Stimulated activated CD8-positive, alpha-beta memory T cell treated with anti-CD3 and anti-CD28 coated beads, Interleukin-4, amount 100 ng/mL, for 48 hours (primary cell): Measurements from ENCODE around the gene ASTN1.

ENCODE experiments used
- DNase-seq: peaks from one replicate; pipeline ENCODE4 v3.0.0-alpha.2; 2020

The ASTN1 gene

GRCh38 chr1:176864211-176864610, 300.3 kb downstream of the ASTN1 start:
- DNase-seq: no peak

- DNase-seq: no peak
Measured at GRCh38 chr1:176863613-176864012, 300.9 kb downstream of the ASTN1 start.

GRCh38 chr1:176858433-176858916, 306.0 kb downstream of the ASTN1 start:
- no peak for DNase-seq

- DNase-seq: no peak
Measured at GRCh38 chr1:176857632-176858031, 306.9 kb downstream of the ASTN1 start.

GRCh38 chr1:176854758-176855745, 309.5 kb downstream of the ASTN1 start:
- DNase-seq: no peak

DNA sequence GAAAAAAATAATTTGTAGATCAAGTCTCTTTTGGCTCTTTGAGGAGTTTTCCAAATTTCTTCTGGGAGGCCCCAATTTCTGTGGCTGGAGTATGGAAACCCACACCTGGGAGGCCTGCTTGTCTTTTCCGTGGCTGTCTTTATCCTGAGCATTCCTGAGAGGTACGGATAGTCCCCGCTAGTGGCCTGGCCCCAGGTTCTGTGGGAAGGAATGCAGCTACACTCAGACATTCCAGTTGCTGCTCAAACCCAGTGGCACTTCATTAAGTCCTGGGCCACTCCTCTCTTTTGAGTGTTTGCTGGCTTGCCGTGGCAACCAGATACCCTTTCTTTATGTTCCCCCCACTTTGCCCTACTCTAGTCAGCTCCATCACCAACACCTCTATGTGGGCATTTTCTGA, 310.4 kb downstream of the ASTN1 start:
- DNase-seq: no peak

DNA sequence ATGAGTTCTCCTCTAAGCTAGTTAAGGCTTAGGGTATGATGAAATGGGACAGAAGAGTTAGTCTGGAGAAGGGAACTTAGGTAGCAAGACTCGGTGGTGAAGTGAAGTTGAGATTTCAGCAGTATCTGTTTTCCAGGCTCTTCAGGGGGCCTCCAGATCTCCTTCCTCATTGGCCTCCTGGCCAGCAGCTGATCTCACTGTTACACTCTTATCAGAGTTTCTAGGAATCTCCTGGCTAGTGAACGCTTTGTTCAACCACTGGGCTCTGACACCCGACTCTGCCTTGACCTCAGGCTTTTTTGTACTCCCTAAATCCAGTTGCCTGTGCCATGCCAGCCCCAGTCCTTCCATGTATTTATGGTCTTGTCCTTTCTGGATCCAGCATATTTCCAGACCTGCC, 311.0 kb downstream of the ASTN1 start:
- DNase-seq: no peak

GRCh38 chr1:176852124-176852523, 312.4 kb downstream of the ASTN1 start:
- DNase-seq: no peak

- no peak for DNase-seq
Measured at GRCh38 chr1:176850871-176851270, 313.6 kb downstream of the ASTN1 start.

GRCh38 chr1:176849281-176849680, 315.2 kb downstream of the ASTN1 start:
- DNase-seq: no peak

DNA sequence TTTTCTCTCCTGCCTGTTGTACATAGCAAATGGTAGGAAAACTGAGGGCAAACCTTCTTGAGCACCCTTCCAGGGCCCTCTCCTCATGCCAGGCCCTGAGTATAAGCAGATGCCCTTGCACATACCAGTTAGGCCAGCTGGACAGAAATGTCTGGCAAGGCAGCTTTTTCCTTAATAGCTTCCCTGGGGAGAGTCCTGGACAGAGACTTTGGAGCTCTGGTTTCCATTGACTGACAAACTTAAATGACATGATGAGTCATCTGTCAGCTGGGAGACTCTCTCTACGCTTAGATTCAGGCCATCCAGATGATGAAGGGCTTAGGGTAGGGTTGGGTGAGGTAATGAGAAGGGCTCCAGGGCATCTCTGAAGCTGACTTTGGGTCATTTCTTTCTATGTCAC, 317.5 kb downstream of the ASTN1 start:
- no peak for DNase-seq

DNA sequence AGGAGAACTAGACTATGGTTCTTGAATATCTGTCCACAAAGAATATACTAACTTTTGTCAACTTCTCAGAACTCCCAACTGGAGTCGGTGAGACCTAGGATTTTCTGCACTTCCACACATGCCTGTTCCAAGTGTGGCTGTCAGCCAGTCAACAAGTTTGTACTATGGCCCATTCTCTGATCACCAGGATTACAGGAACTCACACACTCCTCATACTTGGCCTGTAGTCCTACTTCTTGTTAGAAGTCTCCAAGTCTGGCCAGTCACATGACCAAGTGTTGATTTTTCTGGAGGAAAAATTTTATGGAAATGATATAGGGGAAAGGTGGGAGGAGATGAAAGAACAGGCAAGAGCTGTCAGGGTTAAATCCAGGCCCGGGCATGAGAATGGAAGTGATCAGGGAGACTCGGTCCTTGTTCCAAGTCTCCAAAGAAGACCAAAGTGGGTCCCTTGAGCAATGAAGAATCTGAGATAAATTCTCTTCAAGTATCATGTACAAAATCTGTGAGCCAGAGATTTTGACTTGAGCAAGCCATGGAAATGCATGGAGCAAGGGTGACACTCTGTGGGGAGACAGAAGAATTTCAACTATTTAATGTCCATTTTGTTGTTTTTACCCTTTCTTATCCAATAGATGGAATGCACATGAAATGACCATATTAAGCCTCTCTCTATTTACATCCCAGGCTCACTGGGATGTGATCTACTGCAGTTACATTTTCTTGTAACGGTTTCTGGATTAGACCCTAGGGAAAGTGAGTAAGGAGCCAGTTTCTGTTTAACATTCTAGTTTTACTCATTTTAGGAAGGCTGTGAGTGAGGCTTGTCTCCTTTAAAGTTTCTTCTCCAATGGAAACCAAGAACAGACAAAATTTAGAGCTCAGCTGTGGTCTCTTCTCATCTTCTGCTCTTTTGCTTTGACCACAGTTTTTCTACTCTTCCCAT, 320.9 kb downstream of the ASTN1 start:
- no peak for DNase-seq

DNA sequence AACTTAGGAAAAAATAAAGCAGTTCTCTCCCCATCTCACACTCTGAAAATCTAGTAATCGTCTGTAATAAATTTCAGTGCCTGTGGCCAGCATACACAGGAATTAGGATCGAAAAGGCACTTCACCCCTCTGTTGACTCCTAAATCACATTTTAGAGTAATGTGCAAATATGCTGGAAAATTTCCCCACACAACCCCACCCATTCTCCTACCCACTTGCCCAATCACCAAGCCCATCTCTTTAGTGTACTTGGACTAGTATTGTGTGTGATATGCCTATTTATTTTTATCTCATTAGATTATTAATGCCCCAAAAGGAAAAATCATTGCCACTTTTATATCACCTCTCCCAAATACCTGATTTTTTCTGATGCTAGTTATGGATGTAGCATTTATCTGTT, 323.3 kb downstream of the ASTN1 start:
- DNase-seq: no peak

DNA sequence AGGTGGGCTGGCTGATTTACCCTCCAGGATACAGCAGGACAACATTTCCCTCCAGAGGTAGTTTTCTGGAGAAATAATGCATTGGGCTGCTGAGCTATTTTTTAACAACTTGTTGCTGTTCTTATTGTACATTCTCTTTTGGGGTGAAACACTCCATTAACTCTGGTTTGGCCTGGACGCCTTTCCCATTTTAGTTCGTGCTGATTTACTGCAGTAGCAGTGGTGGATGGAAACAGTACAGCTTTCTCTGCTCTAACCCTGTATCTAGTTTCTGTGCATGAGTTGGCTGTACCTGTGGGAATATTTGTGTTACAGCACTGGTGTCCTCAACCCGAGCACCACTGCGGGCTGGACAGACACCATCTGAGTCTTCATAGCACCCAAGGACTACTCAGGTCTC, 325.3 kb downstream of the ASTN1 start:
- no peak for DNase-seq

DNA sequence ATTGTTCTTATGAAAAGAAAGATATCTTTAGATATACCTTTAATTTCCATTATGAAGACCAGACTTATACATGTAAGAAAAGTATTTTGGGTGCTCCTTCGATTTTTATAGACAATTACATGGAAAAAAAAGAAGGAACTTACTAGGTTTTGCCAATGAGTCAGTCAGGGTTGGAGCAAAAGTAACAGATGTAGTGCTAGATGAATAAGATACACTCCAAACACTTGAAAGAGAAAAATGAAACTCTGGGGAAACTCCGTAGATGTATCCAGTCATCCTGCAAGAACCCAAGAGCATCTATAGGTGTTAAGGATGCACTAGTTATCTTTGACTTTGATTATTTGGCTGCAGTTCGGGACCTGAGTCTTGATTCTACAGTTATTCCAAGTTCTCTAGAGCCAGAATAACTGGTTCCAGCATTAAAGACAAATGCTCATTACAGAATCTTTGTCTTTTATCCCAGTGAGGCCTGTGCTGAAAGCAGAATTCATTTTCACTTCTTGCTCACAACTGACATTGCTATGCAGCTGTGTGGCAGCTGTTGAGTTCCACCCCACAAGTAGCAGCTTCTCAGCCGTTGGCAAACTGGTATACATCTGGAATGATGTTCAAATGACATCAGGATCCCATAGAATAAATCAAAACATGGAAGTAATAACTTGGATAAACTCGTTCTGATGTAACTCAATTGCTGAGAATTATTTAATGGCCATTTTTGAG, 326.1 kb downstream of the ASTN1 start:
- DNase-seq: no peak

GRCh38 chr1:176837708-176838107, 326.8 kb downstream of the ASTN1 start:
- no peak for DNase-seq

- no peak for DNase-seq
Measured at GRCh38 chr1:176831150-176831549, 333.4 kb downstream of the ASTN1 start.

- no peak for DNase-seq
Measured at GRCh38 chr1:176829261-176829660, 335.3 kb downstream of the ASTN1 start.

DNA sequence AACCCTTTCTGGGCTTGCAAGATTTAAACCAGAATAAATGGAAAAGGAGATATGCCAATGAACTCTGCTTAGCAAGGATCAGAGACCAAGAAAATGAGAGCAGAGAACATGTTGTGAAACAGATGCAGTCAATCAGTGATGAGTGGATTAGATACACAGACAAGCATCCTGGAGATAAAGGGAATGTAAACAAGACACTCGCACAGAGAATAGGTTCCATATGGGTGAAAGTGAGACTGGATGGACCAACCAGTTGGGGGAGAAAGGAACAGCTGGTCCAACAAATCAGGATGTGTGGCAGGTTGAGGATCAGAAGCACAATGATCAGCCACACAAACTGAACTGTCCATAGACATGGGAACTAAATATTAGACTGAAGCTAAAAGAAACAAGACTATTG, 338.2 kb downstream of the ASTN1 start:
- DNase-seq: no peak

DNA sequence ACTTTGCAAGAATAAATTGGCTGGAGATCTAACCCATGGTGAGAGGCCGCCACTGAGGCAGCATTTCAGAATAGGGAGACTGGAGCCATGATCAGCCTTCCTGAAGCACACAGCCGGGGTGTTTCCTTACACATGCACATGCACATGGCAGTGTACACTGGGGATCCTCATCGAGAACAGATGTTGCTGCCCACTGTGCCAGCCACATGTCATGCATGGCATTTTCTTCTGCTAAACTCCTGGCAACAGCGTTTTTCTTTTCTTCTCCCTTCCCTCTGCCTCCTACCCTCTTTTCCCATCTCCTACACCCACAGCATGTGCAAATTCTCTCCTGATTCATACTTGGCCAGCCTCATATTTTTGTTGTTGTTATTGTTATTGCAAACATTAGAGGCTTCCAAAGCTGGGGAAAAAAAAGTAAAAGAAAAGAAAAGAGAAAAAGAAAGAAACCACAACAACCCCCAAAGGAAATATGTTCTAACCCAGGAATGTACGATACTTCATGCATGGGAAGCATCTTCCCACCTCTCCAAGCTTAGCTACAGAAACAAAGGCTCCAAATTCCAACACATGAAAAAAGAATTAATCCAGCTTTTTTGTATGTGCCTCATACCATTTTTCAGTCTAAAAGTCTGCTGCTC, 344.0 kb downstream of the ASTN1 start:
- no peak for DNase-seq

DNA sequence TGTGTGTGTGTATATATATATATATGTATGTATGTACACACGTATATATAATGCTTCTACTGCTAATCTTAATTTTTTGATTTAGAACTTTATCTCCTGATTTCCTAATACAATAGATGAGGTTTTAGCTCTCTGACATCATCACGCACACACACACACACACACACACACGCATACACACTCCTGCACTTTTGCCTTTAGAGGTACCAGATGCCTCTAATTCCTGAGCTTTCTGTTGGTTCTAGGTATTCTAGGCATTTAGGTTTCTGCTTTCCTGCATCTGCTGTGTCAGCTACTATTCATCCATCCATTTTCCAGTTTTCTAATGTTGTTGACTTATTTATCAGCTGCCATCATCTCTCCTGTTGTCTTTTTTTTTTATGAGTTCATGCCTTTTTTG, 348.3 kb downstream of the ASTN1 start:
- no peak for DNase-seq

DNA sequence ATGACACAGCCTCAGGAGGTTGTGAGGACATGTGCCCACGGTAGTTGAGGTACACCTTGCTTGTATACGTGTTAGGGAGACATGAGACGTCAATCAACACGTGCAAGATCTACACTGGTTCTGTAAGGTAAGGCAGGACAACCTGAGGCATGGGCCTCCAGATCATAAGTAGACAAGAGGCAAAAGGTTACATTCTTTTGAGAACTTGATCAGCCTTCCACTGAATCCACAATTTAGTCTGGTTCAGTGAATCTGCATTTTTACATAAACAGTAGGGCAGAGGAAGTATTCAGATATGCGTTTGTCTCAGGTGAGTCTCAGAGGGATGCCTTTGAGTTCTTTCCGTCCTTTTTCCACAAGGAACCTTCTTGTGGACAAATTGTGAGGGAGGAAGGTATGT, 348.9 kb downstream of the ASTN1 start:
- DNase-seq: no peak
